HPDE6-E6E7 (cell line): Measurements from ENCODE around the gene TMEM125.

ENCODE experiments used
- DNase-seq: peaks from one replicate; pipeline ENCODE4 v3.0.0; 2011; ENCODE audit warnings: missing footprints; ENCODE audit errors: extremely low spot score

Gene TMEM125

GRCh38 chr1:43247256-43247921, 22.4 kb upstream of the TMEM125 start:
- no peak for DNase-seq

- DNase-seq = no peak
Measured at GRCh38 chr1:43250351-43250761, 19.4 kb upstream of the TMEM125 start.

DNA sequence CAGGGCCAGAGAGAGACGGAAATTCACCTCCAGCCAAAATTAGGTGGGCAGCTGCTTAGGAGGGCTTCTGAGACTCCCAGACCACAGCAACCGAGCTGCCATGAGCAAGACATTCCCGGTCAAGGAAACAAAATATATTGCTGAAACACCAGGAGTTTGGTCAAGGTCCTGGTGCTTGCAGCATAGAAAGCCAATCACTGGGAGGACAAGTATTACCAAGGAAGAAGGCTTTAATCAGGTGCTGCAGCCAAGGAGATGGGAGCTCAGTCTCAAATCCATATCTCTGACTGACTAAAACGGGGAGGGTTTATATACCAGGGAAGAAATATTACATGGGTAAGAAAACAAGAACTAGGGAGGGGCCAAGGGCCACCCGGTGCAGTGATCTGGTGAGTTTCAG, 18.8 kb upstream of the TMEM125 start:
- no peak for DNase-seq

DNA sequence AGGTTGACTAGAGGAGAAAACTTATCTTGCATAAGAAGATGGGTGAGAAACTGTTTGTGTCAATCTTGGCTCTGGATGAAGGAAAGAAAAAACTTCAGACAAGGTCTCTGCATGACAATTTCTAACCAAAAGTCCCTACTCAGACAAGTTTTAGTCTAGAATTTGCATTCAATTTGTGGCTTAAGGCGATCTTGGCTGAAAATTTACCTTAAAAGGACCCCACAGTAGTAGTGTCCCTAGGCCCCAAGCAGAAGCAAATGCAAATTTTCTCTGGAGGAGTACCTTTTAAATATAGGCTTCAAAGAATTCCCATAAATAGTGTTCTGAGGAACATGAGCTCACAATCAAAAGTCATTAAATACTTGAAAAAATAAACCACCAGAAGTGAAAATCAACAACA, 17.6 kb upstream of the TMEM125 start:
- DNase-seq = no peak

DNA sequence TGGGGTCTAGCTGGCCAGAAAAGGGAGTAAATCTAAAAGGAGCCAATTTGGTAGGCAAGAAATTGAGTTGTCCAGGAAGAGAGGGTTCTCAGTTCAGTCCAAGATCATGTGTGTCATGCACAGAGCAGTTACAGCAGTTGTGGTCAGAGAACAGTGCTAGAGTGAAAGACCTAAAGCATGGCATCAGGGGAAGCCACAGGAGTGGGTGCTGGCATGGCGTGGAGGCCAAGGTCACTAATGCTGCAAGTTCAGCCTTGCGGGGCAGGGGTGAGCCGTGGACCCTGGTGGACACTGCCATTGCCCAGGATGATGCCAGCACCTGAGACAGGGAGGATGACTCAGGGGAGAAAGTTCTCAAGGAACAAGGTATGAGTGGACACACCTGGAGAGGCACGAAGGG, 16.6 kb upstream of the TMEM125 start:
- no peak for DNase-seq

- no peak for DNase-seq
Measured at GRCh38 chr1:43253876-43254275, 15.9 kb upstream of the TMEM125 start.

DNA sequence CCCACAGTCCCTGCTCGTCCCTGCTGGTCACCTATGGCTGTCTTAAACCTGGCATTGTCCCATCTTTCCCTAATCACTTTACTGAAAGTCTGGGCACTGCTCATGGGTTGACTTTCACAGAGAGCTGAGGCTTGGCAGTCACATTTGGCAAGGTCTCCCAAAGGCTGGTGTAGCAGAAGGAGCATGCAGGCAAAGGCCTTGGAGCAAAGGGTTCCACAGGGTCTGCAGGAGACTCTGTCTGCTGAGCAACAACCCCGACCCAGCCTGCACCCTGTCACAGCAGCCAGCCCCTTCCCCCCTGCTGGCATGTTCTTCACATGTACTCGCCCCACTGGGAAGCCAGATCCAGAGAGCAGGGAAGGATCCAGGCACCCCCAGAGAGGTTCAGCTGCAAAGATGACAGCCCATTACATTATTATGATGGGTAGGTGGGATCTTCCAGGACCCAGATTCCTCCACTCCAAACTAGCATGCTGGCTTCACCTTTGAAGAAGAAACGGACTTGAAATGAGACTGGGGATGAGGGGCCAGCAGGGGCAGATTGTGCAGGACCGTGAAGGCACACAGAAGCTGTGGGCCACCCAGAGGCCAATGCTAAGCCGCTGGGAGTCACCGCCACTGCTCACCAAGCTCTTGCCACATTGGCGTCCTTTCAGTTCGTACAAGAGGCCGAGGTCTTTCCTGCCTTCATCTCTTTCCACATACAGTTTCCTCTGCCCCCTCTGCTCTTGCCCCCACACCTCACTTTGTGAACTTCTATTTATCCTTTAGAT, 14.2 kb upstream of the TMEM125 start:
- DNase-seq = no peak

GRCh38 chr1:43256675-43257570, 12.9 kb upstream of the TMEM125 start:
- DNase-seq = no peak

GRCh38 chr1:43258370-43258769, 11.4 kb upstream of the TMEM125 start:
- DNase-seq = no peak

GRCh38 chr1:43265431-43265830, 4.4 kb upstream of the TMEM125 start:
- no peak for DNase-seq

GRCh38 chr1:43266881-43267280, 2.9 kb upstream of the TMEM125 start:
- DNase-seq = no peak

DNA sequence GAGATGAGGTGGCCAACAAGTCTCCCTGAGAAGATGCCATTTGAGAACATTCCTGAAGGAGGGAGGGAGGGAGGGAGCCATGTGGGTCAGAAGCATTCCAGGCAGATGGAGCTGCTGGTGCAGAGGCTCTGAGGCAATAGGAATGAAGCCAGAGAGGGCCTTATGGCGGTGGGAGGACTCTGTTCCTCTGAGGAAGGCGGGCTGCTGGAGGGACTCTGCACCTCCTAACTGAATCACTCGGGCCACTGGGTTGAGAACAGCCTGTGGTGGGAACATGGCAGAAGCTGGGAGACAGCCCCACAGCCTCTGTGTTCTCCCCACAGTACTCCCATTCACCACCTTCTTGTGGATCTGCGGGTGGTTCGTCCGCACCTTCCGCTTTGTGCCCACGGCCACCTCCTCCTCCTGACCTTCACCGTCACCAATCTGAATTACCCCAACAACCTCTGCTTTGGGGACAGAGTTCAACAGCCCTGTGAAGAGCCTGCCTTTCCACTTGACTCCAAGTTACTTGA, 2.4 kb upstream of the TMEM125 start:
- no peak for DNase-seq

GRCh38 chr1:43267818-43268425, 1.9 kb upstream of the TMEM125 start:
- no peak for DNase-seq

- DNase-seq = peak; percentile 95
Measured at GRCh38 chr1:43270421-43271095, 775 bp downstream of the TMEM125 start.

- no peak for DNase-seq
Measured at GRCh38 chr1:43271186-43272118, 1.7 kb downstream of the TMEM125 start.

GRCh38 chr1:43272161-43272560, 2.4 kb downstream of the TMEM125 start:
- no peak for DNase-seq

GRCh38 chr1:43272576-43273571, 3.1 kb downstream of the TMEM125 start:
- DNase-seq = no peak

- DNase-seq = no peak
Measured at GRCh38 chr1:43273708-43274107, 3.9 kb downstream of the TMEM125 start.
